ENCODE data around the gene SLC45A3.
"Not testable (repeated sequence)": the region's sequence is repeated elsewhere in the genome, so short reads cannot be mapped to it uniquely, and the experiment has no call there.

SLC45A3 gene

GRCh38 chr1:205636732-205637131, 43.6 kb downstream of the SLC45A3 start:
- DNase-seq (ENCODE audit: low read depth): peak; percentile 10
- H3K4me3 ChIP-seq (ENCODE audit: low read length): no peak overlapping the region
- no peak for TF ChIP-seq CTCF (conservative IDR thresholded peaks at IDR 0.05; ENCODE audit: low read length)

GRCh38 chr1:205636138-205636530, 44.2 kb downstream of the SLC45A3 start:
- DNase-seq (ENCODE audit: low read depth): not testable (repeated sequence)

GRCh38 chr1:205633421-205633976, 46.8 kb downstream of the SLC45A3 start:
- DNase-seq (ENCODE audit: low read depth): peak; percentile 59
- no peak overlapping the region for H3K4me3 ChIP-seq (ENCODE audit: low read length)
- no peak for TF ChIP-seq CTCF (conservative IDR thresholded peaks at IDR 0.05; ENCODE audit: low read length)

More at GRCh38 chr1:205636138-205636530, 44.2 kb downstream of the SLC45A3 start:
- H3K4me3 ChIP-seq (ENCODE audit: low read length): not testable (repeated sequence)

GRCh38 chr1:205632669-205633169, 47.6 kb downstream of the SLC45A3 start:
- H3K4me3 ChIP-seq (ENCODE audit: low read length): peak overlapping the region; percentile 79
- DNase-seq (ENCODE audit: low read depth): peak; percentile 16
- no peak for TF ChIP-seq CTCF (conservative IDR thresholded peaks at IDR 0.05; ENCODE audit: low read length)

- TF ChIP-seq CTCF (conservative IDR thresholded peaks at IDR 0.05; ENCODE audit: low read length): peak; percentile 54
- peak within 1 kb of the TSS; percentile 88 for H3K4me3 ChIP-seq (ENCODE audit: low read length)
- DNase-seq (ENCODE audit: low read depth): peak; percentile 97
Observed at GRCh38 chr1:205631768-205632668, 48.3 kb downstream of the SLC45A3 start, which contains the start of gene ELK4. TSS of gene ELK4 (minus strand) at chr1:205632011. CDS start at chr1:205623882, 8,129 bp downstream.

- DNase-seq (ENCODE audit: low read depth): peak; percentile 63
- H3K4me3 ChIP-seq (ENCODE audit: low read length): peak overlapping the region; percentile 88
- TF ChIP-seq CTCF (conservative IDR thresholded peaks at IDR 0.05; ENCODE audit: low read length): no peak
Observed at GRCh38 chr1:205631010-205631767, 49.1 kb downstream of the SLC45A3 start.

- TF ChIP-seq CTCF (conservative IDR thresholded peaks at IDR 0.05; ENCODE audit: low read length): no peak
- H3K4me3 ChIP-seq (ENCODE audit: low read length): peak overlapping the region; percentile 88
- no peak for DNase-seq (ENCODE audit: low read depth)
Observed at GRCh38 chr1:205630651-205631009, 49.7 kb downstream of the SLC45A3 start.
